ENCODE data around the gene SMIM32. TPM values are rescaled to one million over a fixed set of nuclear protein-coding genes. Genes with fewer than 3 reads are reported as not detected.

Gene SMIM32
- total and polyA plus RNA-seq, 9 of the 15 experiments (the other 6 are each of a cell fraction or from before 2014, with no cell fraction given): not detected

GRCh38 chr5:136201870-136202269 is 8.9 kb upstream of the SMIM32 start:
- no peaks in the 10 kb centered on the region for H3K79me2 ChIP-seq (ENCODE audit: control insufficient read depth, insufficient read depth, low read length)
- H3K4me1 ChIP-seq (replicated peaks in 1 of 2; ENCODE audit: control insufficient read depth in 2 of 2, insufficient read depth in 2 of 2, low read length in 2 of 2): no peaks in the 10 kb centered on the region; a peak in 1 of 5 replicates
- H3K36me3 ChIP-seq (ENCODE audit: control insufficient read depth, insufficient read depth, low read length): no peaks in the 10 kb centered on the region
- no peaks in the 10 kb centered on the region for H3K9me3 ChIP-seq (replicated peaks; ENCODE audit: control insufficient read depth, insufficient read depth, low read depth, low read length)
- H3K4me3 ChIP-seq: no peak overlapping the region
- no peak for ATAC-seq
- H3K27me3 ChIP-seq (ENCODE audit: control insufficient read depth in 2 of 2, insufficient read depth in 2 of 2, low read length in 2 of 2): peaks cover 2 to 51% of the 10 kb centered on the region in 2 experiments; a peak in 4 of 5 replicates
- no peak for DNase-seq (ENCODE audit: extremely low read depth in 1 of 4, low spot score in 3 of 4)
- in situ Hi-C loops (cut with MboI): loop anchor here (10.0 kb wide), 1 partner anchor 247 kb away; the partner anchor contains the start of gene LECT2
- FAIRE-seq: no peak
- peaks cover 9% of the 10 kb centered on the region; the same call in 1 of the 2 replicates for H4K20me1 ChIP-seq (replicated peaks; ENCODE audit: control insufficient read depth, insufficient read depth, low read length)
- WGBS (ENCODE audit: insufficient coverage, low coverage, missing lambda C conversion rate): 0% methylated on average over 3 of the region's 4 CpGs
- ChIA-PET CTCF (ENCODE audit: low intra/inter-chr PET ratio) (no interaction called here), POLR2A (no interaction called here)
- no peak overlapping the region for H3K27ac ChIP-seq (ENCODE audit: extremely low read depth, low read depth, low read length)
- TF ChIP-seq MAFK (IDR thresholded peaks at IDR 0.05; ENCODE audit: low read length) (no peak), JUN (IDR thresholded peaks at IDR 0.05; ENCODE audit: borderline replicate concordance, low read depth, low read length) (no peak), JUN (CRISPR knock-in tag; IDR thresholded peaks at IDR 0.05; ENCODE audit: borderline replicate concordance) (no peak), MEF2D (tag; conservative IDR thresholded peaks at IDR 0.05; ENCODE audit: low read depth) (no peak), NR2C2 (CRISPR knock-in tag; IDR thresholded peaks at IDR 0.05) (no peak), NR2C2 (tag; IDR thresholded peaks at IDR 0.05) (no peak)
- no peak overlapping the region for H2AFZ ChIP-seq (ENCODE audit: low read depth, low read length)
- intact Hi-C loops (cut with micrococcal nuclease): no loop called here
- no peak overlapping the region for H3K4me2 ChIP-seq (ENCODE audit: insufficient read depth, low read length)
- no peak overlapping the region for H3K9ac ChIP-seq (ENCODE audit: insufficient read depth in 1 of 2, low read depth in 2 of 2, low read length in 2 of 2)
- H3K9me1 ChIP-seq (ENCODE audit: control insufficient read depth, insufficient read depth, low read length): no peaks in the 10 kb centered on the region
- BruUV-seq (replicated peaks): no TSS peak

GRCh38 chr5:136200761-136201160 is 7.8 kb upstream of the SMIM32 start:
- Histone ChIP-seq H3K9me3 (replicated peaks; ENCODE audit: control insufficient read depth, insufficient read depth, low read depth, low read length) (no peaks in the 10 kb centered on the region), H3K4me3 (no peak overlapping the region), H3K79me2 (ENCODE audit: control insufficient read depth, insufficient read depth, low read length) (no peaks in the 10 kb centered on the region), H3K36me3 (ENCODE audit: control insufficient read depth, insufficient read depth, low read length) (no peaks in the 10 kb centered on the region), H2AFZ (ENCODE audit: low read depth, low read length) (no peak overlapping the region), H4K20me1 (replicated peaks; ENCODE audit: control insufficient read depth, insufficient read depth, low read length) (peaks cover 9% of the 10 kb centered on the region; the same call in 1 of the 2 replicates), H3K27me3 (ENCODE audit: control insufficient read depth in 2 of 2, insufficient read depth in 2 of 2, low read length in 2 of 2) (peaks cover 2 to 51% of the 10 kb centered on the region in 2 experiments; a peak in 4 of 5 replicates), H3K27ac (ENCODE audit: extremely low read depth, low read depth, low read length) (no peak overlapping the region), H3K4me2 (ENCODE audit: insufficient read depth, low read length) (no peak overlapping the region), H3K9ac (ENCODE audit: insufficient read depth in 1 of 2, low read depth in 2 of 2, low read length in 2 of 2) (no peak overlapping the region), H3K4me1 (replicated peaks in 1 of 2; ENCODE audit: control insufficient read depth in 2 of 2, insufficient read depth in 2 of 2, low read length in 2 of 2) (no peaks in the 10 kb centered on the region; a peak in 1 of 5 replicates), H3K9me1 (ENCODE audit: control insufficient read depth, insufficient read depth, low read length) (no peaks in the 10 kb centered on the region)
- 0% methylated on average over 3 of the region's 3 CpGs for WGBS (ENCODE audit: insufficient coverage, low coverage, missing lambda C conversion rate)
- BruUV-seq (replicated peaks): no TSS peak
- ChIA-PET CTCF (ENCODE audit: low intra/inter-chr PET ratio) (interaction anchor here (0.6 kb wide), 1 partner anchor 12 kb away, joined by 4 read pairs; no protein-coding TSS in a partner anchor), POLR2A (no interaction called here)
- intact Hi-C loops (cut with micrococcal nuclease) (no loop called here), in situ Hi-C loops (cut with MboI) (loop anchor here (10.0 kb wide), 1 partner anchor 246 kb away; the partner anchor contains the start of gene LECT2)
- no peak for TF ChIP-seq ZNF354B (CRISPR knock-in tag; IDR thresholded peaks at IDR 0.05)
- no peak for TF ChIP-seq NFIX (CRISPR knock-in tag; IDR thresholded peaks at IDR 0.05; ENCODE audit: low read depth)
- TF ChIP-seq ZNF77 (CRISPR knock-in tag; IDR thresholded peaks at IDR 0.05): no peak
- no peak for TF ChIP-seq ZSCAN32 (CRISPR knock-in tag; IDR thresholded peaks at IDR 0.05)
- DNase-seq (ENCODE audit: extremely low read depth in 1 of 4, low spot score in 3 of 4) (no peak), FAIRE-seq (no peak), ATAC-seq (no peak)

Data from K562 (cell line).